Pancreas (tissue), 10 donors: Measurements from ENCODE around the gene GLG1. TPM values are rescaled to one million over a fixed set of nuclear protein-coding genes. Genes with fewer than 3 reads are reported as not detected.
A peak's percentile ranks its signal among the peaks of the same experiment; 100 is the strongest.

Experiments
- ATAC-seq, 4 donors: fragments of 200-7000 bp; cut with Tn5 transposase; one replicate each; pipeline versions ENCODE4 v1.8.0 to v1.9.1; 2020; ENCODE audit warnings: mild to moderate bottlenecking in 4 of 4, moderate library complexity in 4 of 4
- DNase-seq, 6 donors: peaks; one replicate each; pipeline ENCODE4 v3.0.0-alpha.2; 2020
- FAIRE-seq: peaks from 2 replicates; lab custom pipeline; 2012; peaks lifted over from hg19 to GRCh38; lab: Jason Lieb, UNC
- H3K27ac ChIP-seq, 4 donors: fragments of 200-600 bp; sonication (generic); 1 replicate in 3 of 4; 2 replicates in 1 of 4; pipeline versions ENCODE4 v1.5.0 to v1.8.0; 2020
- H3K27me3 ChIP-seq, 4 donors: fragments of 200-600 bp; one replicate each; pipeline ENCODE4 v1.8.0; 2021
- H3K36me3 ChIP-seq, 3 donors: fragments of 200-600 bp; sonication (generic) in 1 of 3; one replicate each; pipeline versions ENCODE4 v1.5.0 to v1.8.0; 2020 to 2021
- H3K4me1 ChIP-seq, 3 donors: fragments of 200-600 bp; one replicate each; pipeline ENCODE4 v1.8.0; 2021
- H3K4me3 ChIP-seq, 4 donors: fragments of 200-600 bp; sonication (generic) in 2 of 4; one replicate each; pipeline versions ENCODE4 v1.5.0 to v1.8.0; 2020 to 2021
- H3K9me3 ChIP-seq, 4 donors: fragments of 200-600 bp; one replicate each; pipeline ENCODE4 v1.8.0; 2021
- CTCF ChIP-seq, 4 donors: fragments of 200-600 bp; sonication (generic) in 3 of 4; IDR thresholded peaks; one replicate each; pipeline versions ENCODE4 v1.5.0 to v1.8.0; 2021; ENCODE audit warnings: antibody characterized with exemption in 4 of 4
- WGBS, 2 donors: extraction: QIAGEN DNeasy Blood & Tissue Kit; methylation state at CpG; one replicate each; pipeline ENCODE4 v1.1.7; 2013; 5-methylcytosine and 5-hydroxymethylcytosine counted together
- intact Hi-C, 3 donors: fragments of 100-400 bp; cut with DNase I; formaldehyde crosslinking; loops; one replicate each; pipeline versions ENCODE4 v1.11.1 to v1.14.2; 2022
- polyA plus RNA-seq, 2 donors: library from polyadenylated mRNA; stranded (reverse); fragments of 200-250 nt; gene quantifications; one replicate each; pipeline ENCODE4 v1.2.3, GENCODE V29; 2013
- total RNA-seq, 6 donors: library from RNA; stranded (reverse); fragmentation: NEBNext Ultra II Directional in 4 of 6; extraction: Animal tissue kit (Norgen Biotek cat#: 25700) in 4 of 6; gene quantifications; one replicate each; pipeline versions ENCODE4 v1.2.1 to v1.2.4, GENCODE V29; 2021 to 2023
- donor health status: healthy with polysubstance abuse.
- donor health status: DM: no; HTN: no; CAD: no; lungs with moderate emphysema.
- donor health status: DM: no; HTN: no; CAD: no.
- donor health status: control.
- donor health status: control.
- donor health status: Bipolar disorder and iron deficiency.
- donor health status: DM: yes; HTN: yes; CAD: no.
- donor health status: DM: no; HTN: no; CAD: no.
- donor health status: DM: no; HTN: no; CAD: no.
- donor health status: DM: yes; HTN: yes; CAD: no.

The GLG1 gene
- total and polyA plus RNA-seq, 8 donors: 30.6 to 93.2 (median 72.0) TPM

GRCh38 chr16:74485916-74486315 lies 121.0 kb downstream of the GLG1 start:
- DNase-seq: no peak
- peak in 2 of 4 donors; percentile 41 to 44 for ATAC-seq
- no peak for FAIRE-seq
- Histone ChIP-seq H3K27me3 (no peaks in the 10 kb centered on the region), H3K4me1 (no peaks in the 10 kb centered on the region), H3K27ac (no peak overlapping the region), H3K9me3 (no peaks in the 10 kb centered on the region), H3K4me3 (no peak overlapping the region), H3K36me3 (peaks cover 0 to 23% (median 10%) of the 10 kb centered on the region in 3 donors)
- 10 to 18% methylated on average over 1 of the region's 1 CpG for WGBS, 2 donors
- intact Hi-C loops: no loop called here
- no peak for TF ChIP-seq CTCF (IDR thresholded peaks at IDR 0.05)

GRCh38 chr16:74480150-74481029 lies 126.5 kb downstream of the GLG1 start:
- no peaks in the 10 kb centered on the region for H3K27me3 ChIP-seq
- H3K9me3 ChIP-seq: no peaks in the 10 kb centered on the region
- WGBS, 2 donors: 48% methylated on average over 12 of the region's 12 CpGs
- ATAC-seq: peak; percentile 39 to 81 (median 66)
- H3K27ac ChIP-seq: no peak overlapping the region
- DNase-seq: no peak
- TF ChIP-seq CTCF (IDR thresholded peaks at IDR 0.05): no peak
- H3K4me1 ChIP-seq: no peaks in the 10 kb centered on the region
- no peak for FAIRE-seq
- H3K4me3 ChIP-seq: no peak overlapping the region
- peaks cover 0 to 25% (median 15%) of the 10 kb centered on the region in 3 donors for H3K36me3 ChIP-seq
- intact Hi-C loops: no loop called here

- Histone ChIP-seq H3K27ac (no peak overlapping the region), H3K9me3 (no peaks in the 10 kb centered on the region), H3K4me3 (no peak overlapping the region), H3K36me3 (peaks cover 0 to 25% (median 17%) of the 10 kb centered on the region in 3 donors), H3K27me3 (no peaks in the 10 kb centered on the region), H3K4me1 (peaks cover 0 to 2% (median 0%) of the 10 kb centered on the region in 3 donors)
- 39 to 42% methylated on average over 4 of the region's 4 CpGs for WGBS, 2 donors
- intact Hi-C loops: loop anchor here in 1 of 3 donors (10.0 kb wide), 1 partner anchor 148 kb away; no protein-coding TSS in a partner anchor
- ATAC-seq (peak in 2 of 4 donors; percentile 14 to 36), FAIRE-seq (no peak), DNase-seq (no peak)
- TF ChIP-seq CTCF (IDR thresholded peaks at IDR 0.05): no peak
Measured at GRCh38 chr16:74477226-74477625, 129.7 kb downstream of the GLG1 start.

- Histone ChIP-seq H3K36me3 (peaks cover 0 to 37% (median 21%) of the 10 kb centered on the region in 3 donors), H3K9me3 (no peaks in the 10 kb centered on the region), H3K4me3 (no peak overlapping the region), H3K4me1 (peaks cover 0 to 2% (median 0%) of the 10 kb centered on the region in 3 donors), H3K27me3 (no peaks in the 10 kb centered on the region), H3K27ac (no peak overlapping the region)
- ATAC-seq (no peak), FAIRE-seq (no peak), DNase-seq (no peak)
- intact Hi-C loops: loop anchor here in 1 of 3 donors (10.0 kb wide), 1 partner anchor 150 kb away; no protein-coding TSS in a partner anchor
- no peak for TF ChIP-seq CTCF (IDR thresholded peaks at IDR 0.05)
- 94 to 97% methylated on average over 1 of the region's 1 CpG for WGBS, 2 donors
Measured at GRCh38 chr16:74474416-74474815, 132.5 kb downstream of the GLG1 start.
